ENCODE results near the gene LCLAT1. TPM values are rescaled to one million over a fixed set of nuclear protein-coding genes. Genes with fewer than 3 reads are reported as not detected.

LCLAT1 gene
- total RNA-seq, 1 donor from 2014 or later: 16.0 TPM

DNA sequence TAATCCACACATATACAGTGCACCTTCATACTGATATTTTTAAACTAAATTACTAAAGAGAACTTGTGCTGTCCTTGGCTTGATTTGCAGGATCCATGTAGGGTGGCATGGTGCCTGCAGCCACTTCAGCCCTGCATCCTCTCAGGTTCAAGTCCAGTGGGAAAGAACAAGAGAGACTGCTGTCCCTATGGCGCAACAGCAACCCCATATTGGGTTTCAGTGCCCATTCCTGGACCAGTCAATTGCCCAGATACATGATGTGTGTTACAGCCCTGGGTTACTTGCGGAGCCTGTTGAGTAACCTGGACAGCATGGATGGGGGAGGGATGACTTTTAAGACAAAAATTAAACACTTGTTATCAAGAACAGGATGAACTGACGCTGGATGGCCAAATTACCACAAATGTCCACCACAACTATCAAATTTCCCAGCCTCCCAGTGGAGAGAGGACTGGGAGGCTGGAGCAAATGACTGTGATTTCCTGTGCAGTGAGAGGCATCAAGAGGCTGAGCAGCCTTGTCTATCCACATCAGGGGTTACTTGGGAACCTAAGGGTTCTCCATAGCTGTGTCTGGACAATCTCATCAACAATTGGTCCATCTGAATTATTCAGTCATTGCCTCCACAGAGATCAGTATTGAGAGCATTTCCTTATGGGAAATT is 198.2 kb downstream of the LCLAT1 start:
- Mint-ChIP-seq H3K27ac (ENCODE audit: unreplicated experiment) (no peak overlapping the region), H3K36me3 (ENCODE audit: unreplicated experiment) (peaks cover 5% of the 10 kb centered on the region), H3K4me1 (ENCODE audit: low read depth, unreplicated experiment) (peaks cover 2% of the 10 kb centered on the region), H3K27me3 (ENCODE audit: unreplicated experiment) (peaks cover under 1% of the 10 kb centered on the region), H3K9me3 (ENCODE audit: unreplicated experiment) (peaks cover 3% of the 10 kb centered on the region), H3K4me3 (ENCODE audit: unreplicated experiment) (no peak overlapping the region)
- no peak for DNase-seq
- TF ChIP-seq CTCF (IDR thresholded peaks at IDR 0.05; ENCODE audit: partially characterized antibody, unreplicated experiment): no peak

GRCh38 chr2:30645745-30646119 is 198.7 kb downstream of the LCLAT1 start:
- no peak overlapping the region for H3K27ac Mint-ChIP-seq (ENCODE audit: unreplicated experiment)
- H3K36me3 Mint-ChIP-seq (ENCODE audit: unreplicated experiment): peaks cover 5% of the 10 kb centered on the region
- H3K4me3 Mint-ChIP-seq (ENCODE audit: unreplicated experiment): no peak overlapping the region
- peaks cover 2% of the 10 kb centered on the region for H3K27me3 Mint-ChIP-seq (ENCODE audit: unreplicated experiment)
- DNase-seq: no peak
- H3K9me3 Mint-ChIP-seq (ENCODE audit: unreplicated experiment): peaks cover 3% of the 10 kb centered on the region
- TF ChIP-seq CTCF (IDR thresholded peaks at IDR 0.05; ENCODE audit: partially characterized antibody, unreplicated experiment): no peak
- peaks cover 2% of the 10 kb centered on the region for H3K4me1 Mint-ChIP-seq (ENCODE audit: low read depth, unreplicated experiment)

DNA sequence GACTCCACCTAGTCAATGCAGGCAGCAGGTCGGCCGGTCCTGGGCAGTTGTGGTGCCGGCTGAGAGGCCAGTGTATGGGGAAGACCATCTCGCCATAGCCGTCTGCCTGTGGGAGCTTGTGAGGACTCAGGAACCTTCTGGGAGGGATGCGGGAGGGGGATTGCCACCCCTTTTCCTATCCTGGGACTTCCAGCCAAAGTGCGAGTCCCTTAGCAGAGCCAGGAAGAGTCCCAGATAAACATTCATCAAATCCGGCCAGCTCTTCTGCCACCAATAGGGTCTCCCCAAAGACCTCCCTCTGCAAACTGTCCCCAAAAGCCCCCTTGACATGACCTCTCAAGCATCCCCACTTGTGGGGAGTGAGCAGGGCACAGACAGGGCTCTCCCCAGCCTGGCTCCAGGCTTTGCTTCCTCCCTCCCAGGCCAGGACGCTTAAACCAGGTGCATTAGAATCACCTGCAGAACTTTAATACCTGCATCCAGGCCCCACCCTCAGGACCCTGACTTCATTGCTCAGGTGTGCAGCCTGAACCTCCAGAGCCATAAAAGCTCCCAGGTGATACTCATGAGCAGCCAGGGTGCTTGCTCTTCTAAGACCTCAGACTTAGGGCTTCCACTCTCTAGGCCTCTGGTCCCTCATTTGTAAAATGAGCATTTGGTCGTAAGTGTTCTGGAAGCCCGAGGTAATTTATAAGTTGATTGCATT is 200.9 kb downstream of the LCLAT1 start:
- H3K27ac Mint-ChIP-seq (ENCODE audit: unreplicated experiment): no peak overlapping the region

GRCh38 chr2:30649278-30649677 is 202.2 kb downstream of the LCLAT1 start:
- H3K27me3 Mint-ChIP-seq (ENCODE audit: unreplicated experiment): peaks cover 2% of the 10 kb centered on the region
- H3K4me1 Mint-ChIP-seq (ENCODE audit: low read depth, unreplicated experiment): no peaks in the 10 kb centered on the region
- H3K36me3 Mint-ChIP-seq (ENCODE audit: unreplicated experiment): peaks cover 5% of the 10 kb centered on the region
- peaks cover 3% of the 10 kb centered on the region for H3K9me3 Mint-ChIP-seq (ENCODE audit: unreplicated experiment)
- no peak overlapping the region for H3K27ac Mint-ChIP-seq (ENCODE audit: unreplicated experiment)
- DNase-seq: no peak
- H3K4me3 Mint-ChIP-seq (ENCODE audit: unreplicated experiment): no peak overlapping the region
- TF ChIP-seq CTCF (IDR thresholded peaks at IDR 0.05; ENCODE audit: partially characterized antibody, unreplicated experiment): no peak

More for the DNA sequence above, 200.9 kb downstream of the LCLAT1 start:
- DNase-seq: no peak
- peaks cover 5% of the 10 kb centered on the region for H3K36me3 Mint-ChIP-seq (ENCODE audit: unreplicated experiment)
- H3K4me3 Mint-ChIP-seq (ENCODE audit: unreplicated experiment): no peak overlapping the region
- peaks cover 3% of the 10 kb centered on the region for H3K9me3 Mint-ChIP-seq (ENCODE audit: unreplicated experiment)
- no peaks in the 10 kb centered on the region for H3K4me1 Mint-ChIP-seq (ENCODE audit: low read depth, unreplicated experiment)
- H3K27me3 Mint-ChIP-seq (ENCODE audit: unreplicated experiment): peaks cover 2% of the 10 kb centered on the region
- TF ChIP-seq CTCF (IDR thresholded peaks at IDR 0.05; ENCODE audit: partially characterized antibody, unreplicated experiment): no peak

GRCh38 chr2:30649828-30650227 is 202.8 kb downstream of the LCLAT1 start:
- Mint-ChIP-seq H3K9me3 (ENCODE audit: unreplicated experiment) (peaks cover 3% of the 10 kb centered on the region), H3K27me3 (ENCODE audit: unreplicated experiment) (peaks cover 2% of the 10 kb centered on the region), H3K4me3 (ENCODE audit: unreplicated experiment) (no peak overlapping the region), H3K4me1 (ENCODE audit: low read depth, unreplicated experiment) (no peaks in the 10 kb centered on the region), H3K36me3 (ENCODE audit: unreplicated experiment) (peaks cover 5% of the 10 kb centered on the region), H3K27ac (ENCODE audit: unreplicated experiment) (no peak overlapping the region)
- no peak for DNase-seq
- TF ChIP-seq CTCF (IDR thresholded peaks at IDR 0.05; ENCODE audit: partially characterized antibody, unreplicated experiment): no peak
